HL-60 (cell line): ENCODE results near the gene JKAMP.

ENCODE experiments used
- DNase-seq, 2 experiments: peaks; one replicate each; pipeline ENCODE4 v3.0.0-alpha.2; 2010 to 2020; ENCODE audit warnings: low read depth in 1 of 2, low spot score in 1 of 2
- H3K27ac ChIP-seq: fragments of 250-450 bp; sonication (Bioruptor Pico); replicated peaks from 2 replicates; pipeline ENCODE4 v1.5.1; 2020; ENCODE audit warnings: mild to moderate bottlenecking, moderate library complexity
- H3K27me3 ChIP-seq: fragments of 250-450 bp; sonication (Bioruptor Pico); 2 replicates; pipeline ENCODE4 v1.5.1; 2021; ENCODE audit warnings: mild to moderate bottlenecking, moderate library complexity; ENCODE audit not compliant: insufficient read depth, poor library complexity, severe bottlenecking
- H3K4me3 ChIP-seq: replicated peaks from 2 replicates; pipeline ENCODE4 v1.5.1; 2011; ENCODE audit warnings: mild to moderate bottlenecking, control low read depth, low read length; ENCODE audit not compliant: insufficient read depth
- CTCF ChIP-seq: IDR thresholded peaks from one replicate; pipeline ENCODE4 v1.5.1; 2011; ENCODE audit warnings: low read length, control low read depth, inconsistent platforms; ENCODE audit not compliant: insufficient read depth
- GABPA ChIP-seq: IDR thresholded peaks from 2 replicates; pipeline ENCODE4 v1.6.1; 2012; ENCODE audit warnings: low read depth
- POLR2AphosphoS5 ChIP-seq: IDR thresholded peaks from 2 replicates; pipeline ENCODE4 v1.6.1; 2012; ENCODE audit warnings: low read depth
- SPI1 ChIP-seq: IDR thresholded peaks from 2 replicates; pipeline ENCODE4 v1.6.1; 2012; ENCODE audit warnings: low read depth, mild to moderate bottlenecking, borderline replicate concordance
- TF ChIP-seq, protein P1 (sequence below): IDR thresholded peaks from 2 replicates; pipeline ENCODE4 v1.6.1; 2012; ENCODE audit warnings: low read depth; ENCODE audit not compliant: insufficient replicate concordance

Gene JKAMP

GRCh38 chr14:59480166-59480565, 4.2 kb upstream of the JKAMP start:
- Histone ChIP-seq H3K4me3 (no peak overlapping the region), H3K27ac (no peak overlapping the region), H3K27me3 (no peaks in the 10 kb centered on the region)
- DNase-seq, result no peak
- no peak for TF ChIP-seq CTCF
- TF ChIP-seq GABPA, result no peak
- TF ChIP-seq, protein P1, sequence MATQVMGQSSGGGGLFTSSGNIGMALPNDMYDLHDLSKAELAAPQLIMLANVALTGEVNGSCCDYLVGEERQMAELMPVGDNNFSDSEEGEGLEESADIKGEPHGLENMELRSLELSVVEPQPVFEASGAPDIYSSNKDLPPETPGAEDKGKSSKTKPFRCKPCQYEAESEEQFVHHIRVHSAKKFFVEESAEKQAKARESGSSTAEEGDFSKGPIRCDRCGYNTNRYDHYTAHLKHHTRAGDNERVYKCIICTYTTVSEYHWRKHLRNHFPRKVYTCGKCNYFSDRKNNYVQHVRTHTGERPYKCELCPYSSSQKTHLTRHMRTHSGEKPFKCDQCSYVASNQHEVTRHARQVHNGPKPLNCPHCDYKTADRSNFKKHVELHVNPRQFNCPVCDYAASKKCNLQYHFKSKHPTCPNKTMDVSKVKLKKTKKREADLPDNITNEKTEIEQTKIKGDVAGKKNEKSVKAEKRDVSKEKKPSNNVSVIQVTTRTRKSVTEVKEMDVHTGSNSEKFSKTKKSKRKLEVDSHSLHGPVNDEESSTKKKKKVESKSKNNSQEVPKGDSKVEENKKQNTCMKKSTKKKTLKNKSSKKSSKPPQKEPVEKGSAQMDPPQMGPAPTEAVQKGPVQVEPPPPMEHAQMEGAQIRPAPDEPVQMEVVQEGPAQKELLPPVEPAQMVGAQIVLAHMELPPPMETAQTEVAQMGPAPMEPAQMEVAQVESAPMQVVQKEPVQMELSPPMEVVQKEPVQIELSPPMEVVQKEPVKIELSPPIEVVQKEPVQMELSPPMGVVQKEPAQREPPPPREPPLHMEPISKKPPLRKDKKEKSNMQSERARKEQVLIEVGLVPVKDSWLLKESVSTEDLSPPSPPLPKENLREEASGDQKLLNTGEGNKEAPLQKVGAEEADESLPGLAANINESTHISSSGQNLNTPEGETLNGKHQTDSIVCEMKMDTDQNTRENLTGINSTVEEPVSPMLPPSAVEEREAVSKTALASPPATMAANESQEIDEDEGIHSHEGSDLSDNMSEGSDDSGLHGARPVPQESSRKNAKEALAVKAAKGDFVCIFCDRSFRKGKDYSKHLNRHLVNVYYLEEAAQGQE, result no peak
- no peak for TF ChIP-seq POLR2AphosphoS5
- no peak for TF ChIP-seq SPI1

- no peak overlapping the region for H3K4me3 ChIP-seq
- DNase-seq, result no peak
- H3K27ac ChIP-seq, result no peak overlapping the region
- H3K27me3 ChIP-seq, result no peaks in the 10 kb centered on the region
- TF ChIP-seq POLR2AphosphoS5 (no peak), GABPA (no peak), SPI1 (no peak), CTCF (no peak)
- TF ChIP-seq, protein P1, result no peak
Observed at GRCh38 chr14:59481407-59481806, 2.9 kb upstream of the JKAMP start.

- Histone ChIP-seq H3K4me3 (no peak overlapping the region), H3K27me3 (no peaks in the 10 kb centered on the region), H3K27ac (no peak overlapping the region)
- no peak for DNase-seq
- no peak for TF ChIP-seq SPI1
Observed at GRCh38 chr14:59481871-59482540, 2.3 kb upstream of the JKAMP start.

DNA sequence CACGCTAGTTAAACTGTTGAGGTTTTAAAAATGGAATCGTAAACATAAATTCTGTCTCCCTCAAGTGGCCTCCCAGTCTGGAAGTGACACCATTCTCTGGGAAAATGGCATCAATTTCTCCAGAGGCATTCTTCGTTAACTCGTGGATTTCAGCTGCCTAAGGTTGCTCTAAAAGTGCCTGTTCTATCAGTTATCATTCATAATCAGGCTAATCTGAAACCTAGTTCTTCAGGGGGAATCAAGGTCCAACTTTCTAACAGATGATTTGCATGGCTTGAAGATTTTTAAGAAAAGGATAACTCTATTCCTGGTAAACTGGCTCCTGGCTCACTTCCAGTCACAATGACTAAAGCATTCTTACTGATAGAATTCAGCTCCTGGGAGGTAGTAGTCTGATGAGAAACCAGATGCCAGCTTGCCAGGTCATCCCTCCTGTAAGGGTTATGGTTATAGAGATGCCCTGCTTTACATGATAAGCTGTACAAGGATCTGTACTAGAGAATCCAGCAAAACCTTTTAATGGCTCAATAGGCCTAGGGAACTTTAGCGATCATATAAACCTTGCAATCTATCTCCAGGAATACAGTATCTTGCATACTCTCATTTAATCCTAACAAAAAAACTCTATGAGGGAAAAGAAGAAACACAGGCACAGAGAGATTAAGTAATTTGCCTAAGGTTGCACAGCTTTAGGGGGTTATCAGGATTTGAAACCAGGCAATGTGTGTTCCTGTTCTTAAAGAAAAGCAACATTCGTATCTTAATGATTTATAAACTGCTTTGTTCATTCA, 1.6 kb upstream of the JKAMP start:
- TF ChIP-seq SPI1 (no peak), GABPA (no peak), CTCF (no peak), POLR2AphosphoS5 (no peak)
- TF ChIP-seq, protein P1, result no peak
- Histone ChIP-seq H3K4me3 (peak overlapping the region; percentile 73), H3K27ac (no peak overlapping the region), H3K27me3 (no peaks in the 10 kb centered on the region)
- no peak for DNase-seq
